ENCODE measurements around the gene UPK3A. TPM values are rescaled to one million over a fixed set of nuclear protein-coding genes. Genes with fewer than 3 reads are reported as not detected.

UPK3A gene
- polyA plus RNA-seq: 1.5 TPM

- H3K36me3 Mint-ChIP-seq: no peaks in the 10 kb centered on the region
- H3K27ac Mint-ChIP-seq: peak within 1 kb of the TSS in 2 of 3 donors; percentile 41 to 84
- H3K4me1 Mint-ChIP-seq: peaks cover 20 to 26% (median 25%) of the 10 kb centered on the region in 3 donors
- H3K9me3 Mint-ChIP-seq: no peaks in the 10 kb centered on the region
- peak within 1 kb of the TSS in 3 of 4 donors; percentile 12 to 80 (median 73) for H3K4me3 Mint-ChIP-seq
- peaks cover 1% of the 10 kb centered on the region for H3K27me3 Mint-ChIP-seq
Measured at GRCh38 chr22:45284705-45285262, at the start of gene UPK3A. Gene UPK3A (plus strand): TSS chr22:45284949. CDS start chr22:45285014, 65 bp downstream.

- Mint-ChIP-seq H3K9me3 (no peaks in the 10 kb centered on the region), H3K36me3 (peaks cover 2% of the 10 kb centered on the region), H3K27me3 (no peaks in the 10 kb centered on the region), H3K27ac (peak overlapping the region; percentile 93 to 95 (median 95)), H3K4me1 (peaks cover 34 to 57% (median 49%) of the 10 kb centered on the region in 3 donors), H3K4me3 (peak overlapping the region; percentile 76 to 95 (median 91))
Measured at GRCh38 chr22:45235101-45235777, 49.5 kb upstream of the UPK3A start.

GRCh38 chr22:45235851-45236342 lies 48.9 kb upstream of the UPK3A start:
- peaks cover 34 to 57% (median 49%) of the 10 kb centered on the region in 3 donors for H3K4me1 Mint-ChIP-seq
- peak overlapping the region; percentile 76 to 95 (median 91) for H3K4me3 Mint-ChIP-seq
- H3K27ac Mint-ChIP-seq: peak overlapping the region; percentile 93 to 95 (median 95)
- H3K9me3 Mint-ChIP-seq: no peaks in the 10 kb centered on the region
- peaks cover 2% of the 10 kb centered on the region for H3K36me3 Mint-ChIP-seq
- H3K27me3 Mint-ChIP-seq: no peaks in the 10 kb centered on the region

GRCh38 chr22:45237065-45237990 lies 47.4 kb upstream of the UPK3A start:
- H3K4me1 Mint-ChIP-seq: peaks cover 25 to 57% (median 50%) of the 10 kb centered on the region in 3 donors
- H3K9me3 Mint-ChIP-seq: no peaks in the 10 kb centered on the region
- no peaks in the 10 kb centered on the region for H3K27me3 Mint-ChIP-seq
- H3K36me3 Mint-ChIP-seq: peaks cover 2% of the 10 kb centered on the region
- H3K27ac Mint-ChIP-seq: peak overlapping the region in 1 of 3 donors; percentile 74
- H3K4me3 Mint-ChIP-seq: peak overlapping the region in 2 of 4 donors; percentile 86 to 91

GRCh38 chr22:45238076-45238956 lies 46.4 kb upstream of the UPK3A start:
- Mint-ChIP-seq H3K9me3 (no peaks in the 10 kb centered on the region), H3K4me1 (peaks cover 25 to 50% (median 50%) of the 10 kb centered on the region in 3 donors), H3K27ac (peak overlapping the region in 2 of 3 donors; percentile 11 to 40), H3K36me3 (peaks cover 2% of the 10 kb centered on the region), H3K27me3 (no peaks in the 10 kb centered on the region), H3K4me3 (peak overlapping the region in 3 of 4 donors; percentile 82 to 92 (median 86))

- no peaks in the 10 kb centered on the region for H3K9me3 Mint-ChIP-seq
- H3K36me3 Mint-ChIP-seq: peaks cover 2% of the 10 kb centered on the region
- H3K27ac Mint-ChIP-seq: peak overlapping the region in 1 of 3 donors; percentile 40
- H3K27me3 Mint-ChIP-seq: no peaks in the 10 kb centered on the region
- H3K4me3 Mint-ChIP-seq: peak overlapping the region; percentile 87 to 98 (median 94)
- H3K4me1 Mint-ChIP-seq: peaks cover 25 to 50% (median 45%) of the 10 kb centered on the region in 3 donors
Measured at GRCh38 chr22:45238957-45239680, 45.6 kb upstream of the UPK3A start.

GRCh38 chr22:45239681-45240051 lies 45.1 kb upstream of the UPK3A start:
- peaks cover 20 to 48% (median 40%) of the 10 kb centered on the region in 3 donors for H3K4me1 Mint-ChIP-seq
- H3K36me3 Mint-ChIP-seq: peaks cover 2% of the 10 kb centered on the region
- peak overlapping the region; percentile 87 to 98 (median 94) for H3K4me3 Mint-ChIP-seq

GRCh38 chr22:45240104-45240809 lies 44.5 kb upstream of the UPK3A start:
- H3K27ac Mint-ChIP-seq: peak overlapping the region in 2 of 3 donors; percentile 40 to 80
- H3K4me3 Mint-ChIP-seq: peak overlapping the region; percentile 87 to 98 (median 94)
- peaks cover 2% of the 10 kb centered on the region for H3K36me3 Mint-ChIP-seq
- peaks cover 19 to 48% (median 35%) of the 10 kb centered on the region in 3 donors for H3K4me1 Mint-ChIP-seq
- H3K27me3 Mint-ChIP-seq: no peaks in the 10 kb centered on the region
- no peaks in the 10 kb centered on the region for H3K9me3 Mint-ChIP-seq

More at GRCh38 chr22:45239681-45240051, 45.1 kb upstream of the UPK3A start:
- Mint-ChIP-seq H3K9me3 (no peaks in the 10 kb centered on the region), H3K27me3 (no peaks in the 10 kb centered on the region), H3K27ac (peak overlapping the region in 1 of 3 donors; percentile 40)

- peaks cover 2% of the 10 kb centered on the region for H3K36me3 Mint-ChIP-seq
- H3K27me3 Mint-ChIP-seq: no peaks in the 10 kb centered on the region
- H3K4me1 Mint-ChIP-seq: peaks cover 11 to 42% (median 28%) of the 10 kb centered on the region in 3 donors
- H3K27ac Mint-ChIP-seq: peak within 1 kb of the TSS; percentile 79 to 90 (median 85)
- peak within 1 kb of the TSS; percentile 87 to 98 (median 94) for H3K4me3 Mint-ChIP-seq
- no peaks in the 10 kb centered on the region for H3K9me3 Mint-ChIP-seq
Measured at GRCh38 chr22:45240810-45241631, 43.7 kb upstream of the UPK3A start, which contains the start of gene KIAA0930. Gene KIAA0930 (minus strand): TSS chr22:45240894. CDS start chr22:45240703, 191 bp downstream.

- H3K4me1 Mint-ChIP-seq: peaks cover 16 to 40% (median 24%) of the 10 kb centered on the region in 3 donors
- peak overlapping the region in 2 of 4 donors; percentile 25 to 38 for H3K4me3 Mint-ChIP-seq
- no peaks in the 10 kb centered on the region for H3K9me3 Mint-ChIP-seq
- H3K27ac Mint-ChIP-seq: peak overlapping the region in 1 of 3 donors; percentile 48
- no peaks in the 10 kb centered on the region for H3K27me3 Mint-ChIP-seq
- H3K36me3 Mint-ChIP-seq: peaks cover 2% of the 10 kb centered on the region
Measured at GRCh38 chr22:45242778-45243191, 42.0 kb upstream of the UPK3A start.

- H3K4me3 Mint-ChIP-seq: no peak overlapping the region
- no peaks in the 10 kb centered on the region for H3K27me3 Mint-ChIP-seq
- no peaks in the 10 kb centered on the region for H3K9me3 Mint-ChIP-seq
- peak overlapping the region in 1 of 3 donors; percentile 55 for H3K27ac Mint-ChIP-seq
- peaks cover 19 to 35% (median 21%) of the 10 kb centered on the region in 3 donors for H3K4me1 Mint-ChIP-seq
- H3K36me3 Mint-ChIP-seq: no peaks in the 10 kb centered on the region
Measured at GRCh38 chr22:45244916-45245315, 39.8 kb upstream of the UPK3A start.

Measured in IgD-negative memory B cell (primary cell).